ENCODE results near the gene MATN1. TPM values are rescaled to one million over a fixed set of nuclear protein-coding genes. Genes with fewer than 3 reads are reported as not detected.

MATN1 gene
- total and polyA plus RNA-seq, 12 donors = not detected

GRCh38 chr1:30745156-30745833, 21.9 kb upstream of the MATN1 start:
- H3K4me3 ChIP-seq = no peak overlapping the region
- H3K27me3 ChIP-seq = peaks cover 0 to 4% (median 0%) of the 10 kb centered on the region in 7 donors
- ATAC-seq = no peak
- H3K9me3 ChIP-seq = no peaks in the 10 kb centered on the region
- intact Hi-C loops (cut with DNase I) = no loop called here
- WGBS, 2 donors = 83 to 85% methylated on average over 14 of the region's 14 CpGs
- no peak for TF ChIP-seq CTCF (IDR thresholded peaks at IDR 0.05)
- H3K36me3 ChIP-seq = peaks cover 0 to 47% (median 0%) of the 10 kb centered on the region in 9 donors
- DNase-seq = no peak
- peak overlapping the region in 1 of 10 donors; percentile 85 for H3K27ac ChIP-seq
- peaks cover 0 to 98% (median 0%) of the 10 kb centered on the region in 9 donors for H3K4me1 ChIP-seq

GRCh38 chr1:30744060-30744756, 20.8 kb upstream of the MATN1 start:
- Histone ChIP-seq H3K9me3 (no peaks in the 10 kb centered on the region), H3K4me3 (peak overlapping the region in 1 of 10 donors; percentile 14), H3K27ac (peak overlapping the region in 1 of 10 donors; percentile 85), H3K27me3 (peaks cover 0 to 5% (median 0%) of the 10 kb centered on the region in 7 donors), H3K4me1 (peaks cover 0 to 87% (median 0%) of the 10 kb centered on the region in 9 donors), H3K36me3 (peaks cover 0 to 53% (median 0%) of the 10 kb centered on the region in 9 donors)
- TF ChIP-seq CTCF (IDR thresholded peaks at IDR 0.05) = no peak
- ATAC-seq (no peak), DNase-seq (no peak)
- WGBS, 2 donors = 75 to 78% methylated on average over 7 of the region's 7 CpGs
- intact Hi-C loops (cut with DNase I) = no loop called here

GRCh38 chr1:30743584-30744059, 20.2 kb upstream of the MATN1 start:
- Histone ChIP-seq H3K36me3 (peaks cover 0 to 55% (median 0%) of the 10 kb centered on the region in 9 donors), H3K27ac (peak overlapping the region in 1 of 10 donors; percentile 85), H3K4me3 (peak overlapping the region in 1 of 10 donors; percentile 14), H3K27me3 (peaks cover 0 to 5% (median 0%) of the 10 kb centered on the region in 7 donors), H3K9me3 (no peaks in the 10 kb centered on the region), H3K4me1 (peaks cover 0 to 81% (median 0%) of the 10 kb centered on the region in 9 donors)
- WGBS, 2 donors = 50 to 74% methylated on average over 4 of the region's 4 CpGs
- intact Hi-C loops (cut with DNase I) = no loop called here
- peak in 4 of 8 donors; percentile 18 to 37 (median 24) for ATAC-seq
- TF ChIP-seq CTCF (IDR thresholded peaks at IDR 0.05) = no peak
- no peak for DNase-seq

- TF ChIP-seq CTCF (IDR thresholded peaks at IDR 0.05) = no peak
- peaks cover 0 to 5% (median 0%) of the 10 kb centered on the region in 7 donors for H3K27me3 ChIP-seq
- H3K27ac ChIP-seq = peak overlapping the region in 1 of 10 donors; percentile 38
- no peak overlapping the region for H3K4me3 ChIP-seq
- H3K36me3 ChIP-seq = peaks cover 0 to 61% (median 0%) of the 10 kb centered on the region in 9 donors
- no peaks in the 10 kb centered on the region for H3K9me3 ChIP-seq
- intact Hi-C loops (cut with DNase I) = no loop called here
- WGBS, 2 donors = 91 to 93% methylated on average over 3 of the region's 3 CpGs
- ATAC-seq (no peak), DNase-seq (no peak)
- H3K4me1 ChIP-seq = peaks cover 0 to 75% (median 0%) of the 10 kb centered on the region in 9 donors
These were observed 19.7 kb upstream of the MATN1 start for GRCh38 chr1:30742963-30743559.
